BLaER1 treated with 17β-estradiol and CSF1 and Interleukin-3, amounts not matched to agents 10 nM and 100 nM (cell line): ENCODE results near the gene OR8H1.

Source experiments
- H3K27ac ChIP-seq, 11 experiments: shearing (Covaris generic); formaldehyde crosslinking; 2 replicates each; pipeline ENCODE4 v1.8.1; 2022
- H3K27me3 ChIP-seq, 11 experiments: shearing (Covaris generic); formaldehyde crosslinking; 2 replicates each; pipeline ENCODE4 v1.8.1; 2022
- H3K36me3 ChIP-seq, 11 experiments: shearing (Covaris generic); formaldehyde crosslinking; 2 replicates each; pipeline ENCODE4 v1.8.1; 2022
- H3K4me1 ChIP-seq, 10 experiments: shearing (Covaris generic); formaldehyde crosslinking; 2 replicates each; pipeline ENCODE4 v1.8.1; 2022
- H3K4me2 ChIP-seq, 11 experiments: shearing (Covaris generic); formaldehyde crosslinking; 2 replicates each; pipeline ENCODE4 v1.8.1; 2022
- H3K4me3 ChIP-seq, 10 experiments: shearing (Covaris generic); formaldehyde crosslinking; 2 replicates each; pipeline ENCODE4 v1.8.1; 2022
- H3K9ac ChIP-seq, 11 experiments: shearing (Covaris generic); formaldehyde crosslinking; 2 replicates each; pipeline ENCODE4 v1.8.1; 2022
- H3K9me3 ChIP-seq, 11 experiments: shearing (Covaris generic); formaldehyde crosslinking; replicated peaks in 1 of 11; 2 replicates each; pipeline ENCODE4 v1.8.1; 2022
- H4K20me1 ChIP-seq, 11 experiments: shearing (Covaris generic); formaldehyde crosslinking; 2 replicates each; pipeline ENCODE4 v1.8.1; 2022
- Cebpa-rat ChIP-seq, 11 experiments: shearing (Covaris generic); IDR thresholded peaks; 2 replicates each; pipeline ENCODE4 v1.8.1; 2022

OR8H1 gene

GRCh38 chr11:56251954-56252353 is 40.1 kb downstream of the OR8H1 start, which contains the start of gene OR5T3:
Gene OR5T3 (plus strand): TSS chr11:56252254. CDS start chr11:56252254, 0 bp downstream.
- Histone ChIP-seq H3K4me1 (no peaks in the 10 kb centered on the region), H3K27ac (no peak within 1 kb of the TSS), H3K27me3 (no peaks in the 10 kb centered on the region), H3K4me2 (no peak within 1 kb of the TSS), H3K9me3 (no peaks in the 10 kb centered on the region), H3K4me3 (no peak within 1 kb of the TSS), H4K20me1 (no peaks in the 10 kb centered on the region), H3K36me3 (no peaks in the 10 kb centered on the region), H3K9ac (no peak within 1 kb of the TSS)
- no peak for TF ChIP-seq Cebpa-rat (IDR thresholded peaks at IDR 0.05)
